ENCODE data around the gene COL6A3. TPM values are rescaled to one million over a fixed set of nuclear protein-coding genes. Genes with fewer than 3 reads are reported as not detected.
A peak's percentile ranks its signal among the peaks of the same experiment; 100 is the strongest.
"Not testable (repeated sequence)": the region's sequence is repeated elsewhere in the genome, so short reads cannot be mapped to it uniquely, and the experiment has no call there.

The COL6A3 gene
- total RNA-seq, 1 experiment from 2014 or later, result 1.2 TPM

GRCh38 chr2:237304763-237305514 lies 109.0 kb downstream of the COL6A3 start:
- no peaks in the 10 kb centered on the region for H3K36me3 ChIP-seq (ENCODE audit: control insufficient read depth in 1 of 2, insufficient read depth in 2 of 2, low read length in 2 of 2)
- ChIA-PET CTCF (no interaction called here), RAD21 (ENCODE audit: low non-redundant PET in 1 of 2, low total read pairs in 2 of 2, uncharacterized antibody in 2 of 2, unreplicated experiment in 2 of 2) (no interaction called here), POLR2A (no interaction called here)
- no peaks in the 10 kb centered on the region for H3K79me2 ChIP-seq (ENCODE audit: insufficient read depth, low read length)
- no TSS peak for BruUV-seq (replicated peaks)
- peaks cover 8 to 28% of the 10 kb centered on the region in 2 experiments for H3K4me1 ChIP-seq (ENCODE audit: control insufficient read depth in 1 of 2, insufficient read depth in 2 of 2, low read length in 2 of 2)
- TF ChIP-seq ZBTB33 (IDR thresholded peaks at IDR 0.05; ENCODE audit: extremely low read depth, insufficient replicate concordance, low read length) (no peak), POLR2AphosphoS5 (IDR thresholded peaks at IDR 0.05; ENCODE audit: low read depth, low read length) (peak; percentile 39; the same call in 1 of the 2 replicates), FOSL1 (IDR thresholded peaks at IDR 0.05; ENCODE audit: low read depth) (peak; percentile 87), YY1 (IDR thresholded peaks at IDR 0.05; ENCODE audit: extremely low read depth, insufficient replicate concordance, low read depth, low read length) (no peak), ATF3 (IDR thresholded peaks at IDR 0.05) (no peak), JUND (IDR thresholded peaks at IDR 0.05) (peak; percentile 79), CEBPB (IDR thresholded peaks at IDR 0.05; ENCODE audit: low read depth) (peak; percentile 23; the same call in 1 of the 2 replicates), MAX (IDR thresholded peaks at IDR 0.05) (peak; percentile 17; the same call in 1 of the 2 replicates), SP1 (IDR thresholded peaks at IDR 0.05; ENCODE audit: low read depth) (peak; percentile 73), SRF (IDR thresholded peaks at IDR 0.05; ENCODE audit: low read depth) (0 out of 2 replicates have a peak, but pooled peaks have one; percentile 28), SIN3A (IDR thresholded peaks at IDR 0.05; ENCODE audit: low read depth) (peak; percentile 44; the same call in 1 of the 2 replicates)
- ATAC-seq (peak; percentile 73), DNase-seq (ENCODE audit: low read depth, low spot score) (peak; percentile 49)
- H3K4me2 ChIP-seq (ENCODE audit: low read length), result peak overlapping the region; percentile 49
- intact Hi-C loops (cut with micrococcal nuclease), result no loop called here
- peaks cover 0 to 7% of the 10 kb centered on the region in 2 experiments; a peak in 1 of 4 replicates for H3K9me3 ChIP-seq (ENCODE audit: control insufficient read depth in 1 of 2, insufficient read depth in 1 of 2, low read depth in 1 of 2, low read length in 2 of 2)
- no peak overlapping the region for H3K27ac ChIP-seq (ENCODE audit: low read depth, low read length)
- no peaks in the 10 kb centered on the region for H3K9me2 ChIP-seq (ENCODE audit: insufficient read depth)
- H4K20me1 ChIP-seq (ENCODE audit: insufficient read depth), result no peaks in the 10 kb centered on the region
- H2AFZ ChIP-seq (ENCODE audit: low read depth, low read length, poor library complexity, severe bottlenecking), result no peak overlapping the region
- no peak overlapping the region for H3K4me3 ChIP-seq (replicated peaks in 1 of 2; ENCODE audit: low read depth in 1 of 2, low read length in 2 of 2)
- no peaks in the 10 kb centered on the region; the same call in 1 of the 2 replicates for H3K27me3 ChIP-seq (ENCODE audit: insufficient read depth, low read length)
- H3K9ac ChIP-seq (ENCODE audit: low read length), result no peak overlapping the region

- H3K27me3 ChIP-seq (ENCODE audit: insufficient read depth, low read length); intact Hi-C loops (cut with micrococcal nuclease); H3K4me2 ChIP-seq (ENCODE audit: low read length); H2AFZ ChIP-seq (ENCODE audit: low read depth, low read length, poor library complexity, severe bottlenecking); H4K20me1 ChIP-seq (ENCODE audit: insufficient read depth); H3K4me3 ChIP-seq (replicated peaks in 1 of 2; ENCODE audit: low read depth in 1 of 2, low read length in 2 of 2); ATAC-seq; RAD21 ChIA-PET (ENCODE audit: low non-redundant PET in 1 of 2, low total read pairs in 2 of 2, uncharacterized antibody in 2 of 2, unreplicated experiment in 2 of 2); POLR2A ChIA-PET; CTCF ChIA-PET; DNase-seq (ENCODE audit: low read depth, low spot score); H3K79me2 ChIP-seq (ENCODE audit: insufficient read depth, low read length); BruUV-seq (replicated peaks); H3K9ac ChIP-seq (ENCODE audit: low read length); H3K9me2 ChIP-seq (ENCODE audit: insufficient read depth); H3K36me3 ChIP-seq (ENCODE audit: control insufficient read depth in 1 of 2, insufficient read depth in 2 of 2, low read length in 2 of 2); H3K9me3 ChIP-seq (ENCODE audit: control insufficient read depth in 1 of 2, insufficient read depth in 1 of 2, low read depth in 1 of 2, low read length in 2 of 2); H3K27ac ChIP-seq (ENCODE audit: low read depth, low read length): not testable (repeated sequence)
- peaks cover 25 to 45% of the 10 kb centered on the region in 2 experiments for H3K4me1 ChIP-seq (ENCODE audit: control insufficient read depth in 1 of 2, insufficient read depth in 2 of 2, low read length in 2 of 2)
Observed at GRCh38 chr2:237303244-237303643, 110.7 kb downstream of the COL6A3 start.
